Stimulated activated CD8-positive, alpha-beta memory T cell treated with anti-CD3 and anti-CD28 coated beads, Interleukin-15, amount 100 ng/mL, for 1 hour (primary cell): Measurements from ENCODE around the gene BLVRA.
"Not testable (repeated sequence)": the region's sequence is repeated elsewhere in the genome, so short reads cannot be mapped to it uniquely, and the experiment has no call there.

Source experiments
- DNase-seq: peaks from one replicate; pipeline ENCODE4 v3.0.0-alpha.2; 2020; ENCODE audit warnings: low read depth

The BLVRA gene

GRCh38 chr7:43810195-43810941 lies 51.9 kb downstream of the BLVRA start:
- DNase-seq = not testable (repeated sequence)

GRCh38 chr7:43815373-43815772 lies 56.9 kb downstream of the BLVRA start:
- no peak for DNase-seq

GRCh38 chr7:43816046-43816797 lies 57.7 kb downstream of the BLVRA start:
- not testable (repeated sequence) for DNase-seq

- not testable (repeated sequence) for DNase-seq
These were observed 64.9 kb downstream of the BLVRA start for GRCh38 chr7:43823425-43823824.

- no peak for DNase-seq
These were observed 65.5 kb downstream of the BLVRA start for GRCh38 chr7:43823941-43824340.

- not testable (repeated sequence) for DNase-seq
These were observed 66.0 kb downstream of the BLVRA start for GRCh38 chr7:43824513-43824912.

GRCh38 chr7:43824963-43825362 lies 66.5 kb downstream of the BLVRA start:
- DNase-seq = no peak

GRCh38 chr7:43825391-43825808 lies 66.9 kb downstream of the BLVRA start:
- no peak for DNase-seq

- DNase-seq = not testable (repeated sequence)
These were observed 72.4 kb downstream of the BLVRA start for GRCh38 chr7:43830917-43831316.

GRCh38 chr7:43834463-43835251 lies 76.2 kb downstream of the BLVRA start:
- DNase-seq = no peak

- no peak for DNase-seq
These were observed 79.8 kb downstream of the BLVRA start for GRCh38 chr7:43838201-43838658.

- DNase-seq = no peak
These were observed 84.8 kb downstream of the BLVRA start for GRCh38 chr7:43843296-43843695.

GRCh38 chr7:43844257-43844656 lies 85.8 kb downstream of the BLVRA start:
- no peak for DNase-seq

GRCh38 chr7:43844662-43845061 lies 86.2 kb downstream of the BLVRA start:
- DNase-seq = no peak

GRCh38 chr7:43847496-43847895 lies 89.0 kb downstream of the BLVRA start:
- DNase-seq = no peak

- no peak for DNase-seq
These were observed 90.6 kb downstream of the BLVRA start for GRCh38 chr7:43849047-43849446.

GRCh38 chr7:43850348-43851116 lies 92.1 kb downstream of the BLVRA start:
- no peak for DNase-seq

GRCh38 chr7:43851805-43852204 lies 93.3 kb downstream of the BLVRA start:
- DNase-seq = no peak

GRCh38 chr7:43855176-43855575 lies 96.7 kb downstream of the BLVRA start:
- no peak for DNase-seq

GRCh38 chr7:43856316-43856715 lies 97.8 kb downstream of the BLVRA start:
- DNase-seq = no peak
